GM21825 (cell line): ENCODE data around the gene TBC1D3B.
A peak's percentile ranks its signal among the peaks of the same experiment; 100 is the strongest.
"Not testable (repeated sequence)": the region's sequence is repeated elsewhere in the genome, so short reads cannot be mapped to it uniquely, and the experiment has no call there.

Source experiments
- ATAC-seq: cut with Tn5 transposase; IDR thresholded peaks from one replicate; pipeline ENCODE4 v1.9.1; 2021; ENCODE audit warnings: mild to moderate bottlenecking, moderate library complexity; ENCODE audit not compliant: unreplicated experiment

TBC1D3B gene

GRCh38 chr17:36182176-36183000 lies 6.0 kb upstream of the TBC1D3B start:
- peak; percentile 9 for ATAC-seq

- not testable (repeated sequence) for ATAC-seq
Observed at GRCh38 chr17:36181446-36182175, 5.2 kb upstream of the TBC1D3B start.

- not testable (repeated sequence) for ATAC-seq
Observed at GRCh38 chr17:36168836-36169235, 7.6 kb downstream of the TBC1D3B start.

GRCh38 chr17:36153895-36154610 lies 22.4 kb downstream of the TBC1D3B start:
- no peak for ATAC-seq

GRCh38 chr17:36152639-36153120 lies 23.8 kb downstream of the TBC1D3B start:
- ATAC-seq, result no peak

GRCh38 chr17:36151891-36152638 lies 24.4 kb downstream of the TBC1D3B start:
- ATAC-seq, result no peak

- ATAC-seq, result no peak
Observed at GRCh38 chr17:36149296-36149820, 27.1 kb downstream of the TBC1D3B start.

- ATAC-seq, result peak; percentile 52
Observed at GRCh38 chr17:36148559-36149295, 27.7 kb downstream of the TBC1D3B start.

GRCh38 chr17:36147601-36148000 lies 28.8 kb downstream of the TBC1D3B start:
- no peak for ATAC-seq

- no peak for ATAC-seq
Observed at GRCh38 chr17:36144981-36145729, 31.3 kb downstream of the TBC1D3B start.

GRCh38 chr17:36144014-36144413 lies 32.4 kb downstream of the TBC1D3B start:
- ATAC-seq, result no peak

GRCh38 chr17:36142806-36143205 lies 33.6 kb downstream of the TBC1D3B start:
- no peak for ATAC-seq

GRCh38 chr17:36142235-36142634 lies 34.2 kb downstream of the TBC1D3B start:
- ATAC-seq, result no peak

GRCh38 chr17:36136439-36136838 lies 40.0 kb downstream of the TBC1D3B start:
- no peak for ATAC-seq

- ATAC-seq, result no peak
Observed at GRCh38 chr17:36136036-36136435, 40.4 kb downstream of the TBC1D3B start.

- no peak for ATAC-seq
Observed at GRCh38 chr17:36135465-36135864, 41.0 kb downstream of the TBC1D3B start.

- ATAC-seq, result no peak
Observed at GRCh38 chr17:36133602-36134236, 42.7 kb downstream of the TBC1D3B start.

GRCh38 chr17:36132421-36132831 lies 44.0 kb downstream of the TBC1D3B start:
- ATAC-seq, result no peak
